Parathyroid adenoma (tissue), 2 donors: ENCODE measurements around the gene APEH.

Source experiments
- H2AFZ ChIP-seq: fragments of 300-600 bp; sonication (generic); one replicate; pipeline ENCODE4 v1.7.0; 2017; ENCODE audit warnings: antibody characterized with exemption, mild to moderate bottlenecking
- H3K27ac ChIP-seq: fragments of 300-600 bp; sonication (generic); one replicate; pipeline ENCODE4 v1.7.0; 2017
- H3K27me3 ChIP-seq: fragments of 300-600 bp; sonication (generic); one replicate; pipeline ENCODE4 v1.7.0; 2017; ENCODE audit warnings: low read length; ENCODE audit not compliant: control insufficient read depth, insufficient read depth
- H3K36me3 ChIP-seq: fragments of 300-600 bp; sonication (generic); one replicate; pipeline ENCODE4 v1.7.0; 2017; ENCODE audit warnings: low read length; ENCODE audit not compliant: control insufficient read depth, insufficient read depth
- H3K4me1 ChIP-seq: fragments of 300-600 bp; sonication (generic); one replicate; pipeline ENCODE4 v1.7.0; 2017; ENCODE audit warnings: control low read depth
- H3K4me2 ChIP-seq: fragments of 300-600 bp; sonication (generic); one replicate; pipeline ENCODE4 v1.7.0; 2017; ENCODE audit warnings: low read length
- H3K4me3 ChIP-seq: fragments of 300-600 bp; sonication (generic); one replicate; pipeline ENCODE4 v1.7.0; 2017; ENCODE audit warnings: low read depth, low read length
- H3K79me2 ChIP-seq: fragments of 300-600 bp; sonication (generic); one replicate; pipeline ENCODE4 v1.7.0; 2017; ENCODE audit warnings: control low read depth
- H3K9ac ChIP-seq: fragments of 300-600 bp; sonication (generic); one replicate; pipeline ENCODE4 v1.7.0; 2017; ENCODE audit warnings: mild to moderate bottlenecking
- H3K9me3 ChIP-seq: fragments of 300-600 bp; sonication (generic); one replicate; pipeline ENCODE4 v1.7.0; 2017; ENCODE audit warnings: low read length; ENCODE audit not compliant: control insufficient read depth
- TF ChIP-seq, protein P1 (sequence below): fragments of 300-600 bp; sonication (generic); IDR thresholded peaks from one replicate; pipeline ENCODE4 v1.7.0; 2017; ENCODE audit warnings: antibody characterized with exemption, mild to moderate bottlenecking
- donor health status: primary hyperparathyroidism.

The APEH gene

DNA sequence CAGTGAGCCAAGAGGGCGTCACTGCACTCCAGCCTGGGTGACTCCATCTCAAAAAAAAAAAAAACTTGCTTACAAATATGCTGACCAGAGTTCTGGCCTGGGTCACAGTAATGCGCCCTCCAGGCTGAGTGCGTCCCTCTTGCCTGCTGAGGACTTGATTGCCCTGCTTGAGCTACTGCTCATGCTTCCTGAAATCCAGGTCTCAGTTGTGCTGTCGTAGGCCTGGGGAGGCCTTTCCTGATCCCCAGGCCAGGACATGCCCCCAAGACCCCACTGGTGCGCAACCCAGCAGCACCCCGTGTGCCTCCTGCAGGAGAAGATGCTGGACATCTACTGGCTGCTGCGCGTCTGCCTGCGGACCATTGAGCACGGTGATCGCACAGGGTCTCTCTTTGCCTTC is 38.0 kb downstream of the APEH start:
- TF ChIP-seq, protein P1, sequence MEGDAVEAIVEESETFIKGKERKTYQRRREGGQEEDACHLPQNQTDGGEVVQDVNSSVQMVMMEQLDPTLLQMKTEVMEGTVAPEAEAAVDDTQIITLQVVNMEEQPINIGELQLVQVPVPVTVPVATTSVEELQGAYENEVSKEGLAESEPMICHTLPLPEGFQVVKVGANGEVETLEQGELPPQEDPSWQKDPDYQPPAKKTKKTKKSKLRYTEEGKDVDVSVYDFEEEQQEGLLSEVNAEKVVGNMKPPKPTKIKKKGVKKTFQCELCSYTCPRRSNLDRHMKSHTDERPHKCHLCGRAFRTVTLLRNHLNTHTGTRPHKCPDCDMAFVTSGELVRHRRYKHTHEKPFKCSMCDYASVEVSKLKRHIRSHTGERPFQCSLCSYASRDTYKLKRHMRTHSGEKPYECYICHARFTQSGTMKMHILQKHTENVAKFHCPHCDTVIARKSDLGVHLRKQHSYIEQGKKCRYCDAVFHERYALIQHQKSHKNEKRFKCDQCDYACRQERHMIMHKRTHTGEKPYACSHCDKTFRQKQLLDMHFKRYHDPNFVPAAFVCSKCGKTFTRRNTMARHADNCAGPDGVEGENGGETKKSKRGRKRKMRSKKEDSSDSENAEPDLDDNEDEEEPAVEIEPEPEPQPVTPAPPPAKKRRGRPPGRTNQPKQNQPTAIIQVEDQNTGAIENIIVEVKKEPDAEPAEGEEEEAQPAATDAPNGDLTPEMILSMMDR = no peak
- H3K27me3 ChIP-seq = no peaks in the 10 kb centered on the region

GRCh38 chr3:49712631-49713317 is 38.6 kb downstream of the APEH start:
- no peaks in the 10 kb centered on the region for H3K36me3 ChIP-seq
- no peak overlapping the region for H3K4me2 ChIP-seq
- no peak overlapping the region for H3K4me3 ChIP-seq
- no peak overlapping the region for H3K27ac ChIP-seq
- no peaks in the 10 kb centered on the region for H3K27me3 ChIP-seq
- no peaks in the 10 kb centered on the region for H3K9me3 ChIP-seq
- H3K9ac ChIP-seq = no peak overlapping the region
- H2AFZ ChIP-seq = no peak overlapping the region
- no peaks in the 10 kb centered on the region for H3K79me2 ChIP-seq
- peaks cover 13% of the 10 kb centered on the region for H3K4me1 ChIP-seq
- TF ChIP-seq, protein P1 = no peak

More for the DNA sequence above, 38.0 kb downstream of the APEH start:
- Histone ChIP-seq H3K4me2 (no peak overlapping the region), H3K4me3 (no peak overlapping the region), H3K36me3 (no peaks in the 10 kb centered on the region), H3K4me1 (peaks cover 13% of the 10 kb centered on the region), H3K9me3 (no peaks in the 10 kb centered on the region), H3K79me2 (no peaks in the 10 kb centered on the region), H3K27ac (no peak overlapping the region), H2AFZ (no peak overlapping the region), H3K9ac (no peak overlapping the region)

DNA sequence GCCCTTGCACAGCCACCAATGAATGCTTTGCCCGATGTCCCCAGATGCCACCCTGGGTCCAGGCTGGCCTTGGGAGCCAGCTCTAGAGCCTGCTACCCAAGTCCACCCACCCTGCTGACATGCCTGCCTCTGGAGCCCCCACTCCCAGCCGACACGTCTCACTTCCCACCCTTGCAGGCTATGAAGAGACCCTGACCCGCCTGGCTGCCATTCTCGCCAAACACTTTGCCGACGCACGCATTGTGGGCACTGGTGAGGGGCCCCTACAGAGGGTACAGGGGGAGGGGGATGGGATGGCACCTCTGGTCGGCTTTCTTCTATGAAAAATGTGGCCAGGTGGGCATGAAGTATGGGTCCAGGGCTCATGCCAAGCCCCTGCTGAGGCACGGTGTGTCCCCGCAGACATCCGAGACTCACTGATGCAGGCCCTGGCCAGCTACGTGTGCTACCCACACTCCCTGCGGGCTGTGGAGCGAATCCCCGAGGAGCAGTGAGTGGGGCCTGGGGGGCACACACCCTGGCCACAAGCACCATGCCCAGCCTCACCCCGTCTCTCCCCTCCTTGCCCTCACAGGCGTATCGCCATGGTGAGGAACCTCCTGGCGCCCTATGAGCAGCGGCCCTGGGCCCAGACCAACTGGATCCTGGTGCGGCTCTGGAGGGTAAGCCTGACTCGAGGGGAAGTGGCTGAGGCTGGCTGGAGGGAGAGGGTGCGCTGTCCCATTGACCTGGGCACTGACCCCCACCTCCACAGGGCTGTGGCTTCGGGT is 39.4 kb downstream of the APEH start:
- Histone ChIP-seq H2AFZ (no peak overlapping the region), H3K36me3 (no peaks in the 10 kb centered on the region), H3K27ac (peak overlapping the region; percentile 82), H3K9ac (no peak overlapping the region), H3K4me2 (no peak overlapping the region), H3K9me3 (no peaks in the 10 kb centered on the region), H3K4me3 (no peak overlapping the region), H3K4me1 (peaks cover 13% of the 10 kb centered on the region), H3K79me2 (no peaks in the 10 kb centered on the region), H3K27me3 (no peaks in the 10 kb centered on the region)
- TF ChIP-seq, protein P1 = no peak

- no peak overlapping the region for H3K4me2 ChIP-seq
- H3K9me3 ChIP-seq = no peaks in the 10 kb centered on the region
- no peaks in the 10 kb centered on the region for H3K36me3 ChIP-seq
- H3K9ac ChIP-seq = no peak overlapping the region
- TF ChIP-seq, protein P1 = no peak
- no peaks in the 10 kb centered on the region for H3K79me2 ChIP-seq
- no peaks in the 10 kb centered on the region for H3K27me3 ChIP-seq
- H2AFZ ChIP-seq = no peak overlapping the region
- H3K27ac ChIP-seq = peak overlapping the region; percentile 82
- H3K4me3 ChIP-seq = no peak overlapping the region
- peaks cover 13% of the 10 kb centered on the region for H3K4me1 ChIP-seq
Measured at GRCh38 chr3:49714728-49715550, 40.8 kb downstream of the APEH start.
